ENCODE results near the gene KCTD21. TPM values are rescaled to one million over a fixed set of nuclear protein-coding genes. Genes with fewer than 3 reads are reported as not detected.

KCTD21 gene
- total and polyA plus RNA-seq, 7 donors: 4.2 to 18.8 (median 7.4) TPM

DNA sequence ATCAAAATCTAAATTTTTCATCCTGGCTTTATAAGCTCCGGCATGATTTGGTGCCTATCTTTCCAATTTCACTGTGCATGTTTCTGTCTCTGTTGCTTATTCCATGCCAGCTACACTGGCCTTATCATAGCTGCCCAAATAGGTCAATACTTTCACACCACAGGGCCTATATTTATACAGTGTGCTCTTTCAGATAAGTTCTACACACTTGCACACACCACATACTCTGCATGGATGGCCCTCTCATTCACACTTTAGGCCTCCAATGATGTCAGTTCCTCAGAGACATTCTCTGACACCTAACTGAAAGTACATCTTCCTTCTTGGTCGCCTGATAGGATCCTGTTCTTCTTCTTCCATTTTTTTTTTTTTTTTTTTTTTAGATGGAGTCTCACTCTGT, 56.0 kb downstream of the KCTD21 start:
- 93 to 97% methylated on average over 2 of the region's 2 CpGs for WGBS, 2 donors
- Histone ChIP-seq H3K4me3 (no peak overlapping the region), H3K27ac (no peak overlapping the region), H3K9me3 (no peaks in the 10 kb centered on the region), H3K4me1 (no peaks in the 10 kb centered on the region), H3K36me3 (no peaks in the 10 kb centered on the region), H3K27me3 (no peaks in the 10 kb centered on the region)
- DNase-seq: no peak
- intact Hi-C loops (cut with DNase I): no loop called here
- TF ChIP-seq, protein P1, sequence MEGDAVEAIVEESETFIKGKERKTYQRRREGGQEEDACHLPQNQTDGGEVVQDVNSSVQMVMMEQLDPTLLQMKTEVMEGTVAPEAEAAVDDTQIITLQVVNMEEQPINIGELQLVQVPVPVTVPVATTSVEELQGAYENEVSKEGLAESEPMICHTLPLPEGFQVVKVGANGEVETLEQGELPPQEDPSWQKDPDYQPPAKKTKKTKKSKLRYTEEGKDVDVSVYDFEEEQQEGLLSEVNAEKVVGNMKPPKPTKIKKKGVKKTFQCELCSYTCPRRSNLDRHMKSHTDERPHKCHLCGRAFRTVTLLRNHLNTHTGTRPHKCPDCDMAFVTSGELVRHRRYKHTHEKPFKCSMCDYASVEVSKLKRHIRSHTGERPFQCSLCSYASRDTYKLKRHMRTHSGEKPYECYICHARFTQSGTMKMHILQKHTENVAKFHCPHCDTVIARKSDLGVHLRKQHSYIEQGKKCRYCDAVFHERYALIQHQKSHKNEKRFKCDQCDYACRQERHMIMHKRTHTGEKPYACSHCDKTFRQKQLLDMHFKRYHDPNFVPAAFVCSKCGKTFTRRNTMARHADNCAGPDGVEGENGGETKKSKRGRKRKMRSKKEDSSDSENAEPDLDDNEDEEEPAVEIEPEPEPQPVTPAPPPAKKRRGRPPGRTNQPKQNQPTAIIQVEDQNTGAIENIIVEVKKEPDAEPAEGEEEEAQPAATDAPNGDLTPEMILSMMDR (IDR thresholded peaks at IDR 0.05): no peak
- TF ChIP-seq POLR2A (IDR thresholded peaks at IDR 0.05) (no peak), EP300 (IDR thresholded peaks at IDR 0.05) (no peak), POLR2AphosphoS5 (IDR thresholded peaks at IDR 0.05) (no peak)

DNA sequence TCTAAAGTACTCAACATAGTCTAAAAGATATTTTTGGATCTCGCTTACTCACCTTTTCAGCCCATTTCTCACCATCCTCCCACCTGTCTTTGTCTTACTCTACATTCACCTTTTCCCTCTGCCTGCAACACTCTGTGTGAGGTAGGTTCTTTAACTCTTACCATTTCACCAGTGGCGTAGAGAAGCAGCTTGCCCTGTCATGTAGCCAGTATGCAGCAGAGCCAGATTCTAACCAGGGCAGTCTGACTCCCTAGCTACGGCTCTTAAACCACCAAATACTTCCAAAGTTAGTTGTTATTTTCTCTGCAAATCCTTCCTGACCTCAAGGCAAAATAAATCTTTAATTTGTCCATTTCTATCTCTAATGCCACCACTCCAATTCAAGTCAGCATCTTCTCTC, 56.5 kb downstream of the KCTD21 start:
- Histone ChIP-seq H3K4me3 (no peak overlapping the region), H3K27me3 (no peaks in the 10 kb centered on the region), H3K4me1 (no peaks in the 10 kb centered on the region), H3K27ac (no peak overlapping the region), H3K9me3 (no peaks in the 10 kb centered on the region), H3K36me3 (no peaks in the 10 kb centered on the region)
- TF ChIP-seq, protein P1 (IDR thresholded peaks at IDR 0.05): no peak
- TF ChIP-seq POLR2AphosphoS5 (IDR thresholded peaks at IDR 0.05): no peak
- no peak for TF ChIP-seq EP300 (IDR thresholded peaks at IDR 0.05)
- no peak for TF ChIP-seq POLR2A (IDR thresholded peaks at IDR 0.05)
- DNase-seq: no peak
- 65% methylated on average over 3 of the region's 3 CpGs for WGBS, 2 donors
- intact Hi-C loops (cut with DNase I): no loop called here

DNA sequence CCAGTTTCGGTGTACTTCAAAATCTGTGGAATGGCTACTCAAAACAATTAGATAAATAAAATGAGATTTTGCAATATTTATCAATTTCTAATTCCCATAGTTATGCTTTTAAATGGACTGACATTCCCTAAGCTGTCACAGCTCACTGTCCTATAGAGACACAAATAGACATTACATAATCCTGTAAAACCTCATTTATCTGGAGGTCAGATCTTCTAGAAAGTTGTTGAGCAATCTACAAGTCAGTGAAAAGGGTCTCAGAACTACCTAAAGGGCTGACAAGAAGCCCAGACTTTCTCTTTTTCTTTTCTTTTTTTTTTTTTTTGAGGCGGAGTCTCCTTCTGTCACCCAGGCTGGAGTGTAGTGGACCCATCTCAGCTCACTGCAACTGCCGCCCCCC, 61.0 kb downstream of the KCTD21 start:
- H3K9me3 ChIP-seq: no peaks in the 10 kb centered on the region
- H3K4me3 ChIP-seq: no peak overlapping the region
- WGBS, 2 donors: 98% methylated on average over 3 of the region's 3 CpGs
- no peak for DNase-seq
- H3K4me1 ChIP-seq: no peaks in the 10 kb centered on the region
- intact Hi-C loops (cut with DNase I): no loop called here
- TF ChIP-seq POLR2AphosphoS5 (IDR thresholded peaks at IDR 0.05) (no peak), POLR2A (IDR thresholded peaks at IDR 0.05) (no peak)
- TF ChIP-seq, protein P1 (IDR thresholded peaks at IDR 0.05): no peak
- H3K27ac ChIP-seq: no peak overlapping the region
- H3K27me3 ChIP-seq: no peaks in the 10 kb centered on the region
- peaks cover 0 to 16% (median under 1%) of the 10 kb centered on the region in 4 donors for H3K36me3 ChIP-seq

Small RNA genes lying within 50 kb of the gene (small RNA-seq; reads per million reads assigned to genes)
- gene RNU6-126P: 0 reads per million in 3 donors

Other genes with a start within 250 kb of the KCTD21 start
- 10 to 100 TPM; 26.3 to 32.1 (median 29.8) TPM for gene INTS4, start 194.0 kb downstream of the KCTD21 start, total RNA-seq
- gene INTS4, start 194.0 kb downstream of the KCTD21 start, polyA plus RNA-seq: 10 to 100 TPM; 11.1 to 17.8 (median 11.4) TPM
- 1 to 10 TPM; 2.5 to 4.5 (median 2.6) TPM for gene KCTD14, start 165.3 kb downstream of the KCTD21 start, total RNA-seq
- gene KCTD14, start 165.3 kb downstream of the KCTD21 start, polyA plus RNA-seq: 10 to 100 TPM; 11.6 to 22.8 (median 15.0) TPM
- gene THRSP, start 124.8 kb downstream of the KCTD21 start, total RNA-seq: 1 to 10 TPM in 1 of 4 donors, not detected in 3; 1.8 TPM
- 1 to 10 TPM in 1 of 3 donors, not detected in 2; 3.4 TPM for gene THRSP, start 124.8 kb downstream of the KCTD21 start, polyA plus RNA-seq
- gene NDUFC2, start 108.8 kb downstream of the KCTD21 start, total RNA-seq: 100 to 1,000 TPM in 2 of 4 donors, 10 to 100 TPM in 2; 55.9 to 109 (median 93.8) TPM
- gene NDUFC2, start 108.8 kb downstream of the KCTD21 start, polyA plus RNA-seq: 100 to 1,000 TPM; 123 to 246 (median 131) TPM
- 10 to 100 TPM; 15.6 to 26.4 (median 24.2) TPM for gene ALG8, start 49.0 kb downstream of the KCTD21 start, total RNA-seq
- 10 to 100 TPM; 13.2 to 24.2 (median 15.0) TPM for gene ALG8, start 49.0 kb downstream of the KCTD21 start, polyA plus RNA-seq
- gene USP35, start 293 bp upstream of the KCTD21 start, total RNA-seq: 10 to 100 TPM in 2 of 4 donors, 1 to 10 TPM in 2; 6.7 to 23.3 (median 10.6) TPM
- 1 to 10 TPM; 1.2 to 6.5 (median 2.1) TPM for gene USP35, start 293 bp upstream of the KCTD21 start, polyA plus RNA-seq
- gene GAB2, start 229.2 kb upstream of the KCTD21 start, total RNA-seq: 10 to 100 TPM; 13.6 to 23.5 (median 17.3) TPM
- 10 to 100 TPM; 10.8 to 12.6 (median 11.3) TPM for gene GAB2, start 229.2 kb upstream of the KCTD21 start, polyA plus RNA-seq